Muscle layer of duodenum (tissue), 2 donors: Measurements from ENCODE around the gene ZNF787.

Source experiments
- H3K27ac ChIP-seq: one replicate; pipeline ENCODE4 v1.7.0; 2013; ENCODE audit warnings: mild to moderate bottlenecking, low read length
- H3K27me3 ChIP-seq: one replicate; pipeline ENCODE4 v1.7.0; 2013; ENCODE audit warnings: low read depth, mild to moderate bottlenecking, control low read depth, low read length
- H3K36me3 ChIP-seq, 2 donors: one replicate each; pipeline ENCODE4 v1.7.0; 2013; ENCODE audit warnings: low read length in 2 of 2, control low read depth in 1 of 2, mild to moderate bottlenecking in 1 of 2; ENCODE audit not compliant: insufficient read depth in 2 of 2, control insufficient read depth in 1 of 2
- H3K4me1 ChIP-seq, 2 donors: one replicate each; pipeline ENCODE4 v1.7.0; 2013; ENCODE audit warnings: low read length in 2 of 2, mild to moderate bottlenecking in 2 of 2, control low read depth in 1 of 2, moderate library complexity in 1 of 2; ENCODE audit not compliant: insufficient read depth in 2 of 2, control insufficient read depth in 1 of 2
- H3K4me3 ChIP-seq, 2 donors: one replicate each; pipeline ENCODE4 v1.7.0; 2013; ENCODE audit warnings: low read length in 2 of 2, low read depth in 1 of 2, mild to moderate bottlenecking in 1 of 2
- H3K9me3 ChIP-seq, 2 donors: one replicate each; pipeline ENCODE4 v1.7.0; 2013; ENCODE audit warnings: low read length in 2 of 2, control low read depth in 1 of 2, mild to moderate bottlenecking in 1 of 2; ENCODE audit not compliant: control insufficient read depth in 1 of 2
- donor health status: healthy.

ZNF787 gene

GRCh38 chr19:56133858-56134653, 13.0 kb upstream of the ZNF787 start:
- Histone ChIP-seq H3K27ac (no peak overlapping the region), H3K27me3 (no peaks in the 10 kb centered on the region), H3K36me3 (no peaks in the 10 kb centered on the region), H3K4me1 (no peaks in the 10 kb centered on the region), H3K4me3 (no peak overlapping the region), H3K9me3 (no peaks in the 10 kb centered on the region)

- Histone ChIP-seq H3K9me3 (no peaks in the 10 kb centered on the region), H3K4me3 (no peak overlapping the region), H3K4me1 (no peaks in the 10 kb centered on the region), H3K36me3 (no peaks in the 10 kb centered on the region), H3K27ac (peak overlapping the region; percentile 49), H3K27me3 (no peaks in the 10 kb centered on the region)
These were observed 11.3 kb upstream of the ZNF787 start for GRCh38 chr19:56132316-56132822.

GRCh38 chr19:56131651-56132050, 10.6 kb upstream of the ZNF787 start:
- Histone ChIP-seq H3K9me3 (no peaks in the 10 kb centered on the region), H3K4me3 (no peak overlapping the region), H3K27me3 (no peaks in the 10 kb centered on the region), H3K4me1 (no peaks in the 10 kb centered on the region), H3K36me3 (no peaks in the 10 kb centered on the region), H3K27ac (no peak overlapping the region)

- Histone ChIP-seq H3K4me1 (no peaks in the 10 kb centered on the region), H3K27me3 (no peaks in the 10 kb centered on the region), H3K9me3 (no peaks in the 10 kb centered on the region)
These were observed 8.9 kb upstream of the ZNF787 start for GRCh38 chr19:56130006-56130405.

GRCh38 chr19:56126983-56127780, 6.1 kb upstream of the ZNF787 start:
- Histone ChIP-seq H3K27ac (no peak overlapping the region), H3K4me1 (no peaks in the 10 kb centered on the region), H3K9me3 (no peaks in the 10 kb centered on the region), H3K4me3 (no peak overlapping the region), H3K27me3 (no peaks in the 10 kb centered on the region), H3K36me3 (no peaks in the 10 kb centered on the region)

More at GRCh38 chr19:56130006-56130405, 8.9 kb upstream of the ZNF787 start:
- no peaks in the 10 kb centered on the region for H3K36me3 ChIP-seq
- no peak overlapping the region for H3K27ac ChIP-seq
- no peak overlapping the region for H3K4me3 ChIP-seq

- Histone ChIP-seq H3K36me3 (no peaks in the 10 kb centered on the region), H3K9me3 (no peaks in the 10 kb centered on the region), H3K4me3 (no peak overlapping the region), H3K27me3 (no peaks in the 10 kb centered on the region), H3K27ac (no peak overlapping the region), H3K4me1 (peaks cover 5 to 6% of the 10 kb centered on the region in 2 donors)
These were observed 4.9 kb upstream of the ZNF787 start for GRCh38 chr19:56125806-56126590.

- no peaks in the 10 kb centered on the region for H3K9me3 ChIP-seq
- H3K36me3 ChIP-seq, result no peaks in the 10 kb centered on the region
- no peak overlapping the region for H3K4me3 ChIP-seq
- no peaks in the 10 kb centered on the region for H3K27me3 ChIP-seq
- H3K27ac ChIP-seq, result no peak overlapping the region
- peaks cover 6 to 10% of the 10 kb centered on the region in 2 donors for H3K4me1 ChIP-seq
These were observed 3.5 kb upstream of the ZNF787 start for GRCh38 chr19:56124578-56124977.

- no peak overlapping the region for H3K27ac ChIP-seq
- H3K9me3 ChIP-seq, result no peaks in the 10 kb centered on the region
- H3K27me3 ChIP-seq, result no peaks in the 10 kb centered on the region
- H3K36me3 ChIP-seq, result no peaks in the 10 kb centered on the region
- no peak overlapping the region for H3K4me3 ChIP-seq
- peaks cover 14 to 22% of the 10 kb centered on the region in 2 donors for H3K4me1 ChIP-seq
These were observed 2.3 kb upstream of the ZNF787 start for GRCh38 chr19:56123266-56123891.

- no peaks in the 10 kb centered on the region for H3K27me3 ChIP-seq
- no peaks in the 10 kb centered on the region for H3K36me3 ChIP-seq
- H3K27ac ChIP-seq, result peak overlapping the region; percentile 96
- no peaks in the 10 kb centered on the region for H3K9me3 ChIP-seq
- peaks cover 14 to 41% of the 10 kb centered on the region in 2 donors for H3K4me1 ChIP-seq
- H3K4me3 ChIP-seq, result peak overlapping the region; percentile 77 to 84
These were observed 520 bp downstream of the ZNF787 start for GRCh38 chr19:56120371-56121179.

- Histone ChIP-seq H3K27me3 (no peaks in the 10 kb centered on the region), H3K9me3 (no peaks in the 10 kb centered on the region), H3K4me3 (peak overlapping the region; percentile 77 to 84), H3K4me1 (peaks cover 14 to 47% of the 10 kb centered on the region in 2 donors), H3K27ac (peak overlapping the region; percentile 96), H3K36me3 (no peaks in the 10 kb centered on the region)
These were observed 1.1 kb downstream of the ZNF787 start for GRCh38 chr19:56120002-56120370.
